ENCODE measurements around the gene GRAMD2A.

GRAMD2A gene

GRCh38 chr15:72227720-72228119 lies 30.1 kb upstream of the GRAMD2A start:
- POLR2A ChIA-PET: interaction anchor here (0.6 to 2.5 kb wide), 11 partner anchors 8 to 539 kb away, joined by 3 to 12 read pairs (median 4); no protein-coding TSS in a partner anchor
- no peak for TF ChIP-seq ZNF488 (tag by site-specific recombination; IDR thresholded peaks at IDR 0.05)
- no peak for TF ChIP-seq ZFP3 (tag by site-specific recombination; IDR thresholded peaks at IDR 0.05; ENCODE audit: low read depth)
- no peak for TF ChIP-seq ZNF292 (tag by site-specific recombination; IDR thresholded peaks at IDR 0.05; ENCODE audit: borderline replicate concordance, low read depth)
- no peak for TF ChIP-seq ZNF140 (tag by site-specific recombination; IDR thresholded peaks at IDR 0.05)
- TF ChIP-seq KLF8 (tag by site-specific recombination; IDR thresholded peaks at IDR 0.05): no peak
- no peak for TF ChIP-seq ZNF843 (tag by site-specific recombination; IDR thresholded peaks at IDR 0.05)
- TF ChIP-seq ZNF529 (tag by site-specific recombination; IDR thresholded peaks at IDR 0.05; ENCODE audit: insufficient replicate concordance): no peak
- TF ChIP-seq ZNF10 (tag by site-specific recombination; IDR thresholded peaks at IDR 0.05): no peak
- TF ChIP-seq GFI1B (tag by site-specific recombination; IDR thresholded peaks at IDR 0.05): no peak
- no peak for TF ChIP-seq PATZ1 (tag by site-specific recombination; IDR thresholded peaks at IDR 0.05)
- no peak for TF ChIP-seq KLF10 (tag by site-specific recombination; IDR thresholded peaks at IDR 0.05)
- no peak for TF ChIP-seq ZNF280C (tag by site-specific recombination; IDR thresholded peaks at IDR 0.05)

GRCh38 chr15:72227192-72227586 lies 29.6 kb upstream of the GRAMD2A start:
- Histone ChIP-seq H3K4me1 (ENCODE audit: control insufficient read depth, insufficient read depth, low read length) (peaks cover 34% of the 10 kb centered on the region), H3K4me3 (ENCODE audit: low read depth, low read length) (no peak overlapping the region), H3K9me3 (ENCODE audit: control insufficient read depth, insufficient read depth, low read depth, low read length) (no peaks in the 10 kb centered on the region), H3K36me3 (ENCODE audit: control insufficient read depth in 2 of 2, insufficient read depth in 1 of 2, low read length in 2 of 2) (peaks cover 28 to 40% of the 10 kb centered on the region in 2 experiments), H3K27ac (ENCODE audit: extremely low read depth, low read depth, low read length) (peak overlapping the region; percentile 98)
- ChIA-PET POLR2A (interaction anchor here (0.7 to 2.5 kb wide), 16 partner anchors 10 to 539 kb away, joined by 3 to 12 read pairs (median 4); partner anchors contain the start of gene GRAMD2A), CTCF (interaction anchor here (0.6 to 3.6 kb wide), 28 partner anchors 10 to 474 kb away, joined by 3 to 35 read pairs (median 4); partner anchors contain the start of gene GRAMD2A)
- TF ChIP-seq TSHZ1 (tag by site-specific recombination; IDR thresholded peaks at IDR 0.05; ENCODE audit: borderline replicate concordance) (no peak), ZNF785 (tag by site-specific recombination; IDR thresholded peaks at IDR 0.05) (no peak), ZEB2 (tag by site-specific recombination; IDR thresholded peaks at IDR 0.05) (peak; percentile 76), OSR2 (tag by site-specific recombination; IDR thresholded peaks at IDR 0.05) (0 out of 2 replicates have a peak, but pooled peaks have one; percentile 34), GLIS1 (tag by site-specific recombination; IDR thresholded peaks at IDR 0.05) (peak; percentile 47; the same call in 1 of the 2 replicates), ZBTB26 (tag by site-specific recombination; optimal IDR thresholded peaks at IDR 0.05) (no peak), ZNF629 (tag by site-specific recombination; IDR thresholded peaks at IDR 0.05) (peak; percentile 60; the same call in 1 of the 2 replicates), ZSCAN5A (tag by site-specific recombination; IDR thresholded peaks at IDR 0.05) (no peak), ZNF600 (tag by site-specific recombination; IDR thresholded peaks at IDR 0.05) (peak; percentile 86), ZBTB20 (tag by site-specific recombination; IDR thresholded peaks at IDR 0.05) (no peak)

More at GRCh38 chr15:72227720-72228119, 30.1 kb upstream of the GRAMD2A start:
- H3K9me3 ChIP-seq (ENCODE audit: control insufficient read depth, insufficient read depth, low read depth, low read length): no peaks in the 10 kb centered on the region
- H3K4me3 ChIP-seq (ENCODE audit: low read depth, low read length): peak overlapping the region; percentile 19
- CTCF ChIA-PET: interaction anchor here (0.7 to 3.6 kb wide), 12 partner anchors 9 to 475 kb away, joined by 3 to 35 read pairs (median 7); partner anchors contain the start of gene GRAMD2A
- H3K4me1 ChIP-seq (ENCODE audit: control insufficient read depth, insufficient read depth, low read length): peaks cover 33% of the 10 kb centered on the region
- H3K36me3 ChIP-seq (ENCODE audit: control insufficient read depth in 2 of 2, insufficient read depth in 1 of 2, low read length in 2 of 2): peaks cover 27 to 35% of the 10 kb centered on the region in 2 experiments
- peak overlapping the region; percentile 98 for H3K27ac ChIP-seq (ENCODE audit: extremely low read depth, low read depth, low read length)

Measured in HEK293 (cell line).